Nephron (organoid): ENCODE data around the gene ZNF615.
"Not testable (repeated sequence)": the region's sequence is repeated elsewhere in the genome, so short reads cannot be mapped to it uniquely, and the experiment has no call there.

Experiments used
- H3K27ac Mint-ChIP-seq, 3 experiments: 2 replicates each; pipeline ENCODE4 v1.8.0; 2020; ENCODE audit warnings: mixed read lengths in 3 of 3, mild to moderate bottlenecking in 2 of 3, moderate library complexity in 1 of 3
- H3K27me3 Mint-ChIP-seq: 2 replicates; pipeline ENCODE4 v1.8.0; 2021; ENCODE audit warnings: low read depth, mild to moderate bottlenecking, moderate library complexity, mixed read lengths
- H3K36me3 Mint-ChIP-seq: 2 replicates; pipeline ENCODE4 v1.8.0; 2020; ENCODE audit warnings: low read depth, mixed read lengths
- H3K4me1 Mint-ChIP-seq: 2 replicates; pipeline ENCODE4 v1.8.0; 2020; ENCODE audit warnings: mixed read lengths
- H3K4me3 Mint-ChIP-seq, 3 experiments: 2 replicates each; pipeline ENCODE4 v1.8.0; 2020; ENCODE audit warnings: mild to moderate bottlenecking in 3 of 3, mixed read lengths in 3 of 3, moderate library complexity in 2 of 3
- H3K9me3 Mint-ChIP-seq: 2 replicates; pipeline ENCODE4 v1.8.0; 2020; ENCODE audit warnings: mixed read lengths
- TF ChIP-seq, protein P1 (sequence below), 3 experiments: fragments of 200-600 bp; sonication (generic); IDR thresholded peaks; one replicate each; pipeline ENCODE4 v1.5.0; 2021; ENCODE audit warnings: antibody characterized with exemption in 3 of 3; ENCODE audit not compliant: unreplicated experiment in 3 of 3

ZNF615 gene

DNA sequence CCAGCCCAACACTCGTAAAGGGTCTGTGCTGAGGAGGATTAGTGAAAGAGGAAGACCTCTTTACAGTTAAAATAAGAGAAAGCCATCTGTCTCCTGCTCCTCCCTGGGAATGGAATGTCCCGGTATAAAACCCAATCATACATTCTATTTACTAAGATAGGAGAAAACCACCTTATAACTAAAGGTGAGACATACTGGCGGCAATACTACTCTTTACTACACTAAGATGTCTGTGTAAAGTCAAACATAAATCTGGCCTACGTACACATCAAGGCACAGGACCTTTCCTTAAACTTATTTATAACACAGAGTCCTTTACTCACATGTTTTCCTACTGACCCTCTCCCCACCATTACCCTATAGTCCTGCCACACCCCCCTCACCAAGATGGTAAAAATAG is 24.6 kb downstream of the ZNF615 start:
- Mint-ChIP-seq H3K27ac (no peak overlapping the region), H3K36me3 (peaks cover 79% of the 10 kb centered on the region), H3K4me1 (peaks cover 7% of the 10 kb centered on the region), H3K27me3 (peaks cover 4% of the 10 kb centered on the region), H3K4me3 (peak overlapping the region in 2 of 3 experiments; percentile 37 to 50), H3K9me3 (peaks cover 73% of the 10 kb centered on the region)
- TF ChIP-seq, protein P1, sequence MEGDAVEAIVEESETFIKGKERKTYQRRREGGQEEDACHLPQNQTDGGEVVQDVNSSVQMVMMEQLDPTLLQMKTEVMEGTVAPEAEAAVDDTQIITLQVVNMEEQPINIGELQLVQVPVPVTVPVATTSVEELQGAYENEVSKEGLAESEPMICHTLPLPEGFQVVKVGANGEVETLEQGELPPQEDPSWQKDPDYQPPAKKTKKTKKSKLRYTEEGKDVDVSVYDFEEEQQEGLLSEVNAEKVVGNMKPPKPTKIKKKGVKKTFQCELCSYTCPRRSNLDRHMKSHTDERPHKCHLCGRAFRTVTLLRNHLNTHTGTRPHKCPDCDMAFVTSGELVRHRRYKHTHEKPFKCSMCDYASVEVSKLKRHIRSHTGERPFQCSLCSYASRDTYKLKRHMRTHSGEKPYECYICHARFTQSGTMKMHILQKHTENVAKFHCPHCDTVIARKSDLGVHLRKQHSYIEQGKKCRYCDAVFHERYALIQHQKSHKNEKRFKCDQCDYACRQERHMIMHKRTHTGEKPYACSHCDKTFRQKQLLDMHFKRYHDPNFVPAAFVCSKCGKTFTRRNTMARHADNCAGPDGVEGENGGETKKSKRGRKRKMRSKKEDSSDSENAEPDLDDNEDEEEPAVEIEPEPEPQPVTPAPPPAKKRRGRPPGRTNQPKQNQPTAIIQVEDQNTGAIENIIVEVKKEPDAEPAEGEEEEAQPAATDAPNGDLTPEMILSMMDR (IDR thresholded peaks at IDR 0.05; ENCODE audit: unreplicated experiment in 3 of 3), result no peak

GRCh38 chr19:51980926-51981325 is 27.1 kb downstream of the ZNF615 start:
- peaks cover 80% of the 10 kb centered on the region for H3K9me3 Mint-ChIP-seq
- H3K36me3 Mint-ChIP-seq, result peaks cover 84% of the 10 kb centered on the region
- H3K4me3 Mint-ChIP-seq, H3K4me1 Mint-ChIP-seq, H3K27ac Mint-ChIP-seq, H3K27me3 Mint-ChIP-seq: not testable (repeated sequence)

- no peak overlapping the region for H3K4me3 Mint-ChIP-seq
- no peaks in the 10 kb centered on the region for H3K4me1 Mint-ChIP-seq
- H3K36me3 Mint-ChIP-seq, result peaks cover 90% of the 10 kb centered on the region
- peaks cover 78% of the 10 kb centered on the region for H3K9me3 Mint-ChIP-seq
- no peak overlapping the region for H3K27ac Mint-ChIP-seq
- H3K27me3 Mint-ChIP-seq, result peaks cover 4% of the 10 kb centered on the region
- TF ChIP-seq, protein P1 (IDR thresholded peaks at IDR 0.05; ENCODE audit: unreplicated experiment in 3 of 3), result no peak
Observed at GRCh38 chr19:51980116-51980736, 27.8 kb downstream of the ZNF615 start.

- no peaks in the 10 kb centered on the region for H3K4me1 Mint-ChIP-seq
- H3K36me3 Mint-ChIP-seq, result peaks cover 98% of the 10 kb centered on the region
- H3K27me3 Mint-ChIP-seq, result peaks cover 4% of the 10 kb centered on the region
- H3K4me3 Mint-ChIP-seq, result no peak overlapping the region
- TF ChIP-seq, protein P1 (IDR thresholded peaks at IDR 0.05; ENCODE audit: unreplicated experiment in 3 of 3), result no peak
- H3K9me3 Mint-ChIP-seq, result peaks cover 80% of the 10 kb centered on the region
- H3K27ac Mint-ChIP-seq, result no peak overlapping the region
Observed at GRCh38 chr19:51978882-51979281, 29.1 kb downstream of the ZNF615 start.

GRCh38 chr19:51977346-51977745 is 30.7 kb downstream of the ZNF615 start:
- Mint-ChIP-seq H3K36me3 (peaks cover 98% of the 10 kb centered on the region), H3K4me1 (no peaks in the 10 kb centered on the region), H3K27me3 (peaks cover 4% of the 10 kb centered on the region), H3K27ac (no peak overlapping the region), H3K9me3 (peaks cover 80% of the 10 kb centered on the region), H3K4me3 (no peak overlapping the region)
- TF ChIP-seq, protein P1 (IDR thresholded peaks at IDR 0.05; ENCODE audit: unreplicated experiment in 3 of 3), result no peak

GRCh38 chr19:51976852-51977251 is 31.2 kb downstream of the ZNF615 start:
- Mint-ChIP-seq H3K4me1 (no peaks in the 10 kb centered on the region), H3K4me3 (no peak overlapping the region), H3K36me3 (peaks cover 99% of the 10 kb centered on the region), H3K9me3 (peaks cover 83% of the 10 kb centered on the region), H3K27me3 (peaks cover 4% of the 10 kb centered on the region), H3K27ac (no peak overlapping the region)
- TF ChIP-seq, protein P1 (IDR thresholded peaks at IDR 0.05; ENCODE audit: unreplicated experiment in 3 of 3), result no peak

DNA sequence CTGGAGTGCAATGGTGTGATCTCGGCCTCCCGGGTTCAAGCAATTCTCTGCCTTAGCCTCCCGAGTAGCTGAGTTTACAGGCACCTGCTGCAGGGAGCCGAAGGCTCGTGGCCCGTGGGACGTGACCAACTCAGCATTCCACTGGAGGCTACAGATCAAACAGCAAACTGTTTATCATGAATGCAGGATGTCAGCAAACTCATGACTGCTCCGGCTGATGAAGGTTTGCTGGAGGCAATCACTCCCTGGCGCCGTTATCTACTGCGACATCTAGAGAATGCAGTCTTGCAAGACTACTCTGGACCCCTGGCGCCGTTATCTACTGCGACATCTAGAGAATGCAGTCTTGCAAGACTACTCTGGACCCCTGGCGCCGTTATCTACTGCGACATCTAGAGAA is 32.2 kb downstream of the ZNF615 start:
- H3K4me3 Mint-ChIP-seq, result not testable (repeated sequence)

More for the DNA sequence above, 32.2 kb downstream of the ZNF615 start:
- H3K9me3 Mint-ChIP-seq, result peaks cover 84% of the 10 kb centered on the region
- H3K27me3 Mint-ChIP-seq, H3K27ac Mint-ChIP-seq, H3K4me1 Mint-ChIP-seq: not testable (repeated sequence)
- H3K36me3 Mint-ChIP-seq, result peaks cover 99% of the 10 kb centered on the region
